HG03469 (cell line): ENCODE results near the gene TMEM80.
"Not testable (repeated sequence)": the region's sequence is repeated elsewhere in the genome, so short reads cannot be mapped to it uniquely, and the experiment has no call there.

Experiments
- ATAC-seq: cut with Tn5 transposase; IDR thresholded peaks from one replicate; pipeline ENCODE4 v1.9.1; 2021; ENCODE audit warnings: mild to moderate bottlenecking, moderate library complexity, moderate number of reproducible peaks; ENCODE audit not compliant: unreplicated experiment

Gene TMEM80

GRCh38 chr11:679271-680207, 16.1 kb upstream of the TMEM80 start:
- ATAC-seq: no peak

- no peak for ATAC-seq
Measured at GRCh38 chr11:680476-680875, 15.1 kb upstream of the TMEM80 start.

- ATAC-seq: no peak
Measured at GRCh38 chr11:680970-681369, 14.6 kb upstream of the TMEM80 start.

- ATAC-seq: no peak
Measured at GRCh38 chr11:686451-687243, 9.0 kb upstream of the TMEM80 start.

GRCh38 chr11:687751-688150, 7.9 kb upstream of the TMEM80 start:
- no peak for ATAC-seq

- ATAC-seq: no peak
Measured at GRCh38 chr11:688681-689080, 6.9 kb upstream of the TMEM80 start.

- ATAC-seq: no peak
Measured at GRCh38 chr11:689625-690024, 6.0 kb upstream of the TMEM80 start.

GRCh38 chr11:690244-690643, 5.4 kb upstream of the TMEM80 start:
- not testable (repeated sequence) for ATAC-seq

- ATAC-seq: no peak
Measured at GRCh38 chr11:690738-691633, 4.6 kb upstream of the TMEM80 start.

GRCh38 chr11:691710-692590, 3.7 kb upstream of the TMEM80 start:
- no peak for ATAC-seq

- no peak for ATAC-seq
Measured at GRCh38 chr11:692824-693414, 2.7 kb upstream of the TMEM80 start.

GRCh38 chr11:693415-693831, 2.2 kb upstream of the TMEM80 start:
- ATAC-seq: no peak

- no peak for ATAC-seq
Measured at GRCh38 chr11:693887-694562, 1.6 kb upstream of the TMEM80 start.

GRCh38 chr11:694563-695287, 891 bp upstream of the TMEM80 start, which contains the start of gene DEAF1:
Gene DEAF1, minus strand, starts transcription at chr11:695222. Its CDS starts 175 bp downstream, at chr11:695047.
- peak; percentile 70 for ATAC-seq

GRCh38 chr11:695288-695537, 403 bp upstream of the TMEM80 start:
- no peak for ATAC-seq

- no peak for ATAC-seq
Measured at GRCh38 chr11:696955-697491, 1.4 kb downstream of the TMEM80 start.

- ATAC-seq: no peak
Measured at GRCh38 chr11:697811-698311, 2.2 kb downstream of the TMEM80 start.
